Measurements from ENCODE around the gene NSUN6. TPM values are rescaled to one million over a fixed set of nuclear protein-coding genes. Genes with fewer than 3 reads are reported as not detected.

Gene NSUN6
- total and polyA plus RNA-seq, 10 of the 15 experiments (the other 5 are each of a cell fraction or from before 2014, with no cell fraction given), result 10.2 to 25.0 (median 15.6) TPM

DNA sequence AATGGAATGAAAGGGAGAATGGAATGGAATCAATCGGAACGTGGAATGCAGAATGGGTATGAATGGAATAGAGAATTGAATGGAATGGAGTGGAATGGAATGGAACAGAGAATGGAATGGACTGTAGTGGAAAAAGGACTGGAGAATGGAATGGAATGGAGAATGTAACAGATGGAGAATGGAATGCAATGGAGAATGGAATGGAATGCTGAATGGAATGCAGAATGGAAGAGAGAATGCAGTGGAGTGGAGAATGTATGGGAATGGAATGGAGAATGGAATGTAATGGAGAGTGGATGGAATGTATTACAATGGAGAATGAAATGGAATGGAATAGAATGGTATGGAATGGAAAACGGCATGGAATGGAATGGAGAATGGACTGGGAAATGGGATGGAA lies 96.9 kb downstream of the NSUN6 start:
- no peaks in the 10 kb centered on the region for H3K27me3 ChIP-seq (replicated peaks in 1 of 2; ENCODE audit: control insufficient read depth in 2 of 2, insufficient read depth in 2 of 2, low read length in 1 of 2)
- no peak overlapping the region for H2AFZ ChIP-seq (ENCODE audit: control insufficient read depth, low read depth, low read length)
- no peaks in the 10 kb centered on the region for H3K4me1 ChIP-seq (ENCODE audit: control insufficient read depth, insufficient read depth, low read length)
- H3K4me3 ChIP-seq, result no peak overlapping the region
- RAD21 ChIA-PET (ENCODE audit: unreplicated experiment), result no interaction called here
- SMC1A ChIA-PET (ENCODE audit: uncharacterized antibody, unreplicated experiment), result no interaction called here
- H3K9ac ChIP-seq (ENCODE audit: control insufficient read depth, insufficient read depth, low read length), result no peak overlapping the region
- H4K20me1 ChIP-seq (ENCODE audit: control insufficient read depth, insufficient read depth), result no peaks in the 10 kb centered on the region
- H3K27ac ChIP-seq (ENCODE audit: control insufficient read depth, insufficient read depth), result no peak overlapping the region
- FAIRE-seq, result no peak
- no peaks in the 10 kb centered on the region; the same call in 2 of the 3 replicates for H3K9me3 ChIP-seq (replicated peaks; ENCODE audit: control insufficient read depth, insufficient read depth, low read length)
- H3K4me2 ChIP-seq (ENCODE audit: control insufficient read depth, insufficient read depth), result no peak overlapping the region
- in situ Hi-C loops (cut with MboI) (no loop called here), intact Hi-C loops (cut with micrococcal nuclease; ENCODE audit: unreplicated experiment) (no loop called here)
- no peak for ATAC-seq
- no TSS peak for BruUV-seq (replicated peaks)
- CTCF ChIA-PET, result no interaction called here
- DNase-seq (ENCODE audit: low read depth, low spot score), result no peak
- no peak for TF ChIP-seq SPI1 (IDR thresholded peaks at IDR 0.05; ENCODE audit: borderline replicate concordance, insufficient read depth, low read depth, low read length)
- no peak for TF ChIP-seq MTA2 (IDR thresholded peaks at IDR 0.05; ENCODE audit: low read depth)
- no peak for TF ChIP-seq GABPA (IDR thresholded peaks at IDR 0.05; ENCODE audit: low read depth)
- no peak for TF ChIP-seq CHD2 (IDR thresholded peaks at IDR 0.05; ENCODE audit: borderline replicate concordance, low read depth, low read length)
- TF ChIP-seq, protein P1, sequence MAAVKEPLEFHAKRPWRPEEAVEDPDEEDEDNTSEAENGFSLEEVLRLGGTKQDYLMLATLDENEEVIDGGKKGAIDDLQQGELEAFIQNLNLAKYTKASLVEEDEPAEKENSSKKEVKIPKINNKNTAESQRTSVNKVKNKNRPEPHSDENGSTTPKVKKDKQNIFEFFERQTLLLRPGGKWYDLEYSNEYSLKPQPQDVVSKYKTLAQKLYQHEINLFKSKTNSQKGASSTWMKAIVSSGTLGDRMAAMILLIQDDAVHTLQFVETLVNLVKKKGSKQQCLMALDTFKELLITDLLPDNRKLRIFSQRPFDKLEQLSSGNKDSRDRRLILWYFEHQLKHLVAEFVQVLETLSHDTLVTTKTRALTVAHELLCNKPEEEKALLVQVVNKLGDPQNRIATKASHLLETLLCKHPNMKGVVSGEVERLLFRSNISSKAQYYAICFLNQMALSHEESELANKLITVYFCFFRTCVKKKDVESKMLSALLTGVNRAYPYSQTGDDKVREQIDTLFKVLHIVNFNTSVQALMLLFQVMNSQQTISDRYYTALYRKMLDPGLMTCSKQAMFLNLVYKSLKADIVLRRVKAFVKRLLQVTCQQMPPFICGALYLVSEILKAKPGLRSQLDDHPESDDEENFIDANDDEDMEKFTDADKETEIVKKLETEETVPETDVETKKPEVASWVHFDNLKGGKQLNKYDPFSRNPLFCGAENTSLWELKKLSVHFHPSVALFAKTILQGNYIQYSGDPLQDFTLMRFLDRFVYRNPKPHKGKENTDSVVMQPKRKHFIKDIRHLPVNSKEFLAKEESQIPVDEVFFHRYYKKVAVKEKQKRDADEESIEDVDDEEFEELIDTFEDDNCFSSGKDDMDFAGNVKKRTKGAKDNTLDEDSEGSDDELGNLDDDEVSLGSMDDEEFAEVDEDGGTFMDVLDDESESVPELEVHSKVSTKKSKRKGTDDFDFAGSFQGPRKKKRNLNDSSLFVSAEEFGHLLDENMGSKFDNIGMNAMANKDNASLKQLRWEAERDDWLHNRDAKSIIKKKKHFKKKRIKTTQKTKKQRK (IDR thresholded peaks at IDR 0.05; ENCODE audit: low read depth, low read length), result no peak
- no peak for TF ChIP-seq ZNF207 (IDR thresholded peaks at IDR 0.05; ENCODE audit: borderline replicate concordance)
- TF ChIP-seq, protein P2, sequence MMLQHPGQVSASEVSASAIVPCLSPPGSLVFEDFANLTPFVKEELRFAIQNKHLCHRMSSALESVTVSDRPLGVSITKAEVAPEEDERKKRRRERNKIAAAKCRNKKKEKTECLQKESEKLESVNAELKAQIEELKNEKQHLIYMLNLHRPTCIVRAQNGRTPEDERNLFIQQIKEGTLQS (IDR thresholded peaks at IDR 0.05; ENCODE audit: borderline replicate concordance, extremely low read depth, low read depth, low read length), result no peak
- peaks cover 0 to 4% of the 10 kb centered on the region in 2 experiments; a peak in 2 of 4 replicates for H3K36me3 ChIP-seq (ENCODE audit: control insufficient read depth in 2 of 2, insufficient read depth in 2 of 2, low read length in 1 of 2)
- POLR2A ChIA-PET, result no interaction called here
- WGBS (ENCODE audit: insufficient coverage, insufficient replicate concordance, low lambda C conversion rate, missing lambda C conversion rate), result 100% methylated on average over 3 of the region's 3 CpGs
- no peaks in the 10 kb centered on the region for H3K79me2 ChIP-seq (ENCODE audit: control insufficient read depth, insufficient read depth, low read length)

Data from GM12878 (cell line).